Measurements from ENCODE around the gene UBQLNL. TPM values are rescaled to one million over a fixed set of nuclear protein-coding genes. Genes with fewer than 3 reads are reported as not detected.

UBQLNL gene
- total and polyA plus RNA-seq, 8 donors, result 0.12 to 0.92 (median 0.55) TPM; not detected in 4

- Histone ChIP-seq H3K4me1 (no peaks in the 10 kb centered on the region), H3K36me3 (no peaks in the 10 kb centered on the region), H3K27me3 (no peaks in the 10 kb centered on the region), H3K27ac (no peak overlapping the region), H3K9me3 (no peaks in the 10 kb centered on the region), H3K4me3 (no peak overlapping the region)
- 82 to 97% (median 94%) methylated on average over 4 of the region's 4 CpGs for WGBS, 5 donors
- intact Hi-C loops (cut with DNase I; ENCODE audit: low total_unique reads), result loop anchor here (5.0 kb wide), 1 partner anchor 318 kb away; the partner anchor contains the start of gene OR52N2
- no peak for TF ChIP-seq CTCF (IDR thresholded peaks at IDR 0.05)
- TF ChIP-seq POLR2A (IDR thresholded peaks at IDR 0.05), result no peak
- no peak for TF ChIP-seq POLR2AphosphoS5 (IDR thresholded peaks at IDR 0.05)
- TF ChIP-seq EP300 (IDR thresholded peaks at IDR 0.05), result no peak
- DNase-seq, result no peak
Observed at GRCh38 chr11:5488798-5489399, 27.6 kb downstream of the UBQLNL start.

GRCh38 chr11:5488385-5488784, 28.1 kb downstream of the UBQLNL start, which contains the start of gene OR52D1:
OR52D1 (plus strand) TSS chr11:5488685; CDS start chr11:5488707, 22 bp downstream.
- intact Hi-C loops (cut with DNase I; ENCODE audit: low total_unique reads), result loop anchor here (5.0 kb wide), 1 partner anchor 319 kb away; the partner anchor contains the start of gene OR52N2
- Histone ChIP-seq H3K27me3 (no peaks in the 10 kb centered on the region), H3K36me3 (no peaks in the 10 kb centered on the region), H3K9me3 (no peaks in the 10 kb centered on the region), H3K4me3 (no peak within 1 kb of the TSS), H3K4me1 (no peaks in the 10 kb centered on the region), H3K27ac (no peak within 1 kb of the TSS)
- TF ChIP-seq POLR2A (IDR thresholded peaks at IDR 0.05) (no peak), EP300 (IDR thresholded peaks at IDR 0.05) (no peak), CTCF (IDR thresholded peaks at IDR 0.05) (no peak), POLR2AphosphoS5 (IDR thresholded peaks at IDR 0.05) (no peak)
- DNase-seq, result no peak

- intact Hi-C loops (cut with DNase I; ENCODE audit: low total_unique reads), result loop anchor here (5.0 kb wide), 1 partner anchor 321 kb away; the partner anchor contains the start of gene OR52N2
- 40 to 66% (median 60%) methylated on average over 3 of the region's 3 CpGs for WGBS, 5 donors
- TF ChIP-seq EP300 (IDR thresholded peaks at IDR 0.05) (no peak), POLR2AphosphoS5 (IDR thresholded peaks at IDR 0.05) (no peak), CTCF (IDR thresholded peaks at IDR 0.05) (no peak), POLR2A (IDR thresholded peaks at IDR 0.05) (no peak)
Observed at GRCh38 chr11:5486421-5486820, 30.1 kb downstream of the UBQLNL start.

GRCh38 chr11:5486003-5486402, 30.5 kb downstream of the UBQLNL start:
- no peaks in the 10 kb centered on the region for H3K27me3 ChIP-seq
- TF ChIP-seq EP300 (IDR thresholded peaks at IDR 0.05) (no peak), CTCF (IDR thresholded peaks at IDR 0.05) (no peak), POLR2A (IDR thresholded peaks at IDR 0.05) (no peak), POLR2AphosphoS5 (IDR thresholded peaks at IDR 0.05) (no peak)
- no peak for DNase-seq
- 80 to 91% (median 84%) methylated on average over 3 of the region's 3 CpGs for WGBS, 5 donors
- intact Hi-C loops (cut with DNase I; ENCODE audit: low total_unique reads), result loop anchor here (5.0 kb wide), 1 partner anchor 321 kb away; the partner anchor contains the start of gene OR52N2
- no peak overlapping the region for H3K4me3 ChIP-seq
- H3K27ac ChIP-seq, result no peak overlapping the region
- no peaks in the 10 kb centered on the region for H3K4me1 ChIP-seq
- no peaks in the 10 kb centered on the region for H3K36me3 ChIP-seq
- no peaks in the 10 kb centered on the region for H3K9me3 ChIP-seq

More at GRCh38 chr11:5486421-5486820, 30.1 kb downstream of the UBQLNL start:
- H3K4me3 ChIP-seq, result no peak overlapping the region
- no peaks in the 10 kb centered on the region for H3K4me1 ChIP-seq
- no peaks in the 10 kb centered on the region for H3K27me3 ChIP-seq
- no peak for DNase-seq
- H3K9me3 ChIP-seq, result no peaks in the 10 kb centered on the region
- no peaks in the 10 kb centered on the region for H3K36me3 ChIP-seq
- H3K27ac ChIP-seq, result no peak overlapping the region
